ENCODE measurements around the gene HPGDS.

The HPGDS gene

GRCh38 chr4:94345266-94345665 lies 2.6 kb upstream of the HPGDS start:
- Histone ChIP-seq H3K4me1 (ENCODE audit: control insufficient read depth, low read length) (no peaks in the 10 kb centered on the region), H3K9me2 (replicated peaks; ENCODE audit: control insufficient read depth, low read length) (no peaks in the 10 kb centered on the region), H3F3A (ENCODE audit: control insufficient read depth, insufficient read depth) (no peaks in the 10 kb centered on the region), H3K4me3 (ENCODE audit: low read length) (no peak overlapping the region), H3K27ac (ENCODE audit: low read depth, low read length) (no peak overlapping the region), H3K79me2 (ENCODE audit: control insufficient read depth, low read length) (no peaks in the 10 kb centered on the region), H3K9me3 (ENCODE audit: control insufficient read depth, insufficient read depth, low read length) (no peaks in the 10 kb centered on the region), H3K4me2 (ENCODE audit: low read length) (no peak overlapping the region), H4K20me1 (ENCODE audit: control insufficient read depth, insufficient read depth, low read depth, low read length) (no peaks in the 10 kb centered on the region), H3K36me3 (ENCODE audit: control insufficient read depth, low read length) (no peaks in the 10 kb centered on the region), H3K27me3 (ENCODE audit: control insufficient read depth, low read length) (no peaks in the 10 kb centered on the region)
- no peak for TF ChIP-seq CTCF (IDR thresholded peaks at IDR 0.05; ENCODE audit: low read depth, low read length, poor library complexity, severe bottlenecking)
- TF ChIP-seq EZH2phosphoT487 (IDR thresholded peaks at IDR 0.05; ENCODE audit: borderline replicate concordance, low read length), result no peak

- no peaks in the 10 kb centered on the region for H3K4me1 ChIP-seq (ENCODE audit: control insufficient read depth, low read length)
- H3K4me2 ChIP-seq (ENCODE audit: low read length), result no peak overlapping the region
- no peaks in the 10 kb centered on the region for H4K20me1 ChIP-seq (ENCODE audit: control insufficient read depth, insufficient read depth, low read depth, low read length)
- H3K27me3 ChIP-seq (ENCODE audit: control insufficient read depth, low read length), result no peaks in the 10 kb centered on the region
- no peak for TF ChIP-seq CTCF (IDR thresholded peaks at IDR 0.05; ENCODE audit: low read depth, low read length, poor library complexity, severe bottlenecking)
- TF ChIP-seq EZH2phosphoT487 (IDR thresholded peaks at IDR 0.05; ENCODE audit: borderline replicate concordance, low read length), result no peak
- H3K9me2 ChIP-seq (replicated peaks; ENCODE audit: control insufficient read depth, low read length), result no peaks in the 10 kb centered on the region
- H3F3A ChIP-seq (ENCODE audit: control insufficient read depth, insufficient read depth), result no peaks in the 10 kb centered on the region
- H3K9me3 ChIP-seq (ENCODE audit: control insufficient read depth, insufficient read depth, low read length), result no peaks in the 10 kb centered on the region
- no peaks in the 10 kb centered on the region for H3K79me2 ChIP-seq (ENCODE audit: control insufficient read depth, low read length)
- H3K27ac ChIP-seq (ENCODE audit: low read depth, low read length), result no peak overlapping the region
- H3K36me3 ChIP-seq (ENCODE audit: control insufficient read depth, low read length), result no peaks in the 10 kb centered on the region
- H3K4me3 ChIP-seq (ENCODE audit: low read length), result no peak overlapping the region
These were observed 1.8 kb upstream of the HPGDS start for GRCh38 chr4:94344457-94344856.

GRCh38 chr4:94341481-94342370 lies 910 bp downstream of the HPGDS start:
- no peaks in the 10 kb centered on the region for H3K9me2 ChIP-seq (replicated peaks; ENCODE audit: control insufficient read depth, low read length)
- no peak overlapping the region for H3K4me3 ChIP-seq (ENCODE audit: low read length)
- H3K79me2 ChIP-seq (ENCODE audit: control insufficient read depth, low read length), result no peaks in the 10 kb centered on the region
- no peaks in the 10 kb centered on the region for H3K27me3 ChIP-seq (ENCODE audit: control insufficient read depth, low read length)
- no peak overlapping the region for H3K27ac ChIP-seq (ENCODE audit: low read depth, low read length)
- no peaks in the 10 kb centered on the region for H3K36me3 ChIP-seq (ENCODE audit: control insufficient read depth, low read length)
- no peaks in the 10 kb centered on the region for H3K4me1 ChIP-seq (ENCODE audit: control insufficient read depth, low read length)
- H3K9me3 ChIP-seq (ENCODE audit: control insufficient read depth, insufficient read depth, low read length), result no peaks in the 10 kb centered on the region
- TF ChIP-seq CTCF (IDR thresholded peaks at IDR 0.05; ENCODE audit: low read depth, low read length, poor library complexity, severe bottlenecking), result no peak
- TF ChIP-seq EZH2phosphoT487 (IDR thresholded peaks at IDR 0.05; ENCODE audit: borderline replicate concordance, low read length), result no peak
- H4K20me1 ChIP-seq (ENCODE audit: control insufficient read depth, insufficient read depth, low read depth, low read length), result no peaks in the 10 kb centered on the region
- no peak overlapping the region for H3K4me2 ChIP-seq (ENCODE audit: low read length)
- H3F3A ChIP-seq (ENCODE audit: control insufficient read depth, insufficient read depth), result no peaks in the 10 kb centered on the region
